NCI-H187 treated with DMSO at 0.1 percent for 48 hours (cell line): ENCODE data around the gene HNRNPC.

ENCODE experiments used
- DNase-seq: peaks from one replicate; lab custom pipeline; 2025; lab: John Stamatoyannopoulos, UW

The HNRNPC gene

DNA sequence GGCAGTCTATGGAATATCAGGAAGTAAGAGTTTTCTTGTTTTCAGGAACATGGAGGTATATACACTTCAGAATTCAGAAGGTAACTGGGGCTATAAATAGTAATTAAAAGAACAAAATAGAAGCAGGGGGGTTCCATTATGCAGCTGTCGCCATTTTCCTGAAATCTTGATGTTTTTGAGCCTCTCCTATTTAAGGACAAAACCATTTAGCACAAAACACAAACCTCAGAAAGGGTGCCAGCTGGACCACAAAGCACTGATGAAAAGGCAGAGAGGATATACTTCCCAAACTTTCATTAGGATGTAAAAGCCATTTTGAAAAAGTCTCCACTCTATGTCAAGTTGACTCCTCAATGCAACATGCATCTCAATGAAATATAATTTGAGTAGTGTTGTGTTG lies 59.2 kb downstream of the HNRNPC start:
- no peak for DNase-seq

DNA sequence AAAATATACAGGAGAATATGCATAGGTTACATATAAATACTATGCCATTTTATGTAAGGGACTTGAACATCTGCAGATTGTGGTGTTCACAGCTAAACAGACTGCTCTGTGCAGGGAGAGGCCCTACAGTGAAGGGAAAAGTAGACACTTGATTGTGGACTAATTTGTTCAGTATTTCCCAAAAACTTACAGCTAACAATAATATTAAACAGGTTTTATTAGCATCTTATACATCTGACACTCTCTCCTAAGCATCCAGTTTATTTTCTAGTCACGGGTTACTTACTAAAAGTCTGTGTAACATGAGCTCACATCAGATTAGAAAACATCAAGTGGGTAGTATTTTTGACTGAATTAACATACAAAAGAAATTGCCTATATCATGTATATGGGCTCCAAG lies 60.1 kb downstream of the HNRNPC start:
- no peak for DNase-seq

DNA sequence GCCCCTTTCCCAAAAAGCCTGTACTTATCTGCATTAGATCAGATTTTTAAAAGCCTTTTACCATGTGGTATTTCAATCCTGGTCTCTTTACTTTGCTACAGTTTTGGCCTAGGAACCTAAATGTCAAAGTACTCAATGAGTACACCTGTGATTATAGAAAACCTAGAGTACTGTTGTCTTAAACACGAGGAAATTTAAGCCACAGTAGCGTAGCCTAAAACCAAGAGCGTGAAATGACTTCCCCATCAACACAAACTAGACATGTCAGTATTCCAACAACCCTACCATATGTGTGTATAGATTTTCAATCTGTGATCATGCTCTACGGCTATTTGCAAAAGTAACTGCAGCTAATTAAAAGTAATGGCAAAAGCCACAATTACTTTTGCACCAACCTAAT lies 60.7 kb downstream of the HNRNPC start:
- no peak for DNase-seq

DNA sequence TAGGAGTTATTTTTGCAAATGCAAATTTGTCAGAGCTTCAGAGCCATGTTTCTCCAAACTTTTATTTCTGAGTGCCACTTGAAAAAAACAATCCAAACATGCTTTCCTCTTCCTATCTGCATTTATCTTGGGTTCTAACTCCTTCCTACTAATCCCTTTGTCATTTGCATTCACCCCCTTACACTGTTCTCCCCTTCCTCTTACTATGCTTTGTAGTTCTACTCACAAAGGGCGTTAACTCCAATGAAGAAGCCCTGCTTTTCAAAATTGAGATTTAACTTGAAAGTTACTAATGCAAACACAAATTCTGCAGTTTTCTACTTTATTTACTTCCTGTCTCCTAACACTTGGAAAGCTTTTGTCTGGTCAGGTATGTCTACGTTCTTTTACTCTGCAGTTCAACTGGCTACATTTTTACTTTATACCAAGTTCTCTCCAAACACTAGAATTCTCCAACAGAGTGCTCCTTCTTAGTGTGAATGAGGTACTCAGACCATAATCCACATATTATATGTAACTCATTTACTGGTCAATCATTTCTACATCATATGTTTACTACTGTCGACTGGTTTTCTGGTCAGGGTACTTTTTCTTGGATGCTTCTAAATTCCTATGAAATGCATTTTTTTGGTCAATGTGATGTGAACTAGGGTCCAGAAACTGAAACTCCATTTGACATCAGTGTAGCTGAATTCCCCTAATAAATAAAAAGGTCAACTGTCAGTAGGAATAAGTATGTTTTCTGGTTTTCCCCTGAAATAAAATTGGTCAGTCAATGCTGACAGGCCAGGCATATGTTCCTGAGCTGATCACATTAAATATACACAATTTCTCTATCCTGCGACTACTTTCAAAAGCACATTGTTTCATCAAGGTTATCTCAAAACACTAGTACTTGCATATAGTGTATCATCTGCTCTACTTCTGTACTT lies 62.2 kb downstream of the HNRNPC start:
- DNase-seq = no peak

DNA sequence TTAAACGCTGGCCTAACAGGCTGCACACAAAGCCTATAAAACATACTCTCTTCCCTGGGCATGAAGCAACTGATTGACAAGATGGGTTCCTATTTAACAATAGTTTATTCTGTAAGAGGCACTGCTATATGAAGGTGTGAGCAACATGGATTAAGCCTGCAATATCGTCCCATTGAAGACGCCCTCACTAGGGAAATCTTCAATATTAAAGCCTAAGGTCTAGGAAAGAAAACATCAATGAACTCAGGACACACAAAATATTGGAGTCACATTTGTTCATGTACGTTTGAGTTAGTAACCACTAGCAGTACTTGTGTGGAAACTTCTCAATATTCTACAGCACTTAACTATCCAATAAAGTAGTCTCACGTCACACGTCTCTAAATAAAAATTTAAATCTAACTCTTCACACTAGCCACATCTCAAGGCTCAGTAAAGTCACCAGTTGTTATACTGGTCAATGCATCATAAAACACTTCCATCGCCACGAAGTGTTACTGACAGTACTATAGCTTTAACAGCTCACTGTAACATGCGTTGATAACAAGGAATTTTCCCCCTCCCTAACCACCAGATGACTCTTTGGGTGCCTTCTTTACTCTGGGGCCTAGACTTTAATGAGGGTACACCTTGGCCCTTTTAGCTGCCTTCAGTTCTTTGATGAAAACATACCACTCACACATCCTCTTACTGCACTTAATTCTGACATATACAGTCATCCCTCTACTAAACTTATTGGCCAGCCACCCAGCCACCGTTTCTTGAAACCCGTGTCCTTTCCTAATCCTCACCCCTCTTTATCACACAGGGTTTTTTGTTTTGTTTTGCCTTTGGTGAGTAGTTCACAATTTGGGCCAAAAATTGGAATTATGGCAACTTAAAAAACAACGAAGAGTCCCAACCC lies 63.3 kb downstream of the HNRNPC start:
- DNase-seq = no peak

DNA sequence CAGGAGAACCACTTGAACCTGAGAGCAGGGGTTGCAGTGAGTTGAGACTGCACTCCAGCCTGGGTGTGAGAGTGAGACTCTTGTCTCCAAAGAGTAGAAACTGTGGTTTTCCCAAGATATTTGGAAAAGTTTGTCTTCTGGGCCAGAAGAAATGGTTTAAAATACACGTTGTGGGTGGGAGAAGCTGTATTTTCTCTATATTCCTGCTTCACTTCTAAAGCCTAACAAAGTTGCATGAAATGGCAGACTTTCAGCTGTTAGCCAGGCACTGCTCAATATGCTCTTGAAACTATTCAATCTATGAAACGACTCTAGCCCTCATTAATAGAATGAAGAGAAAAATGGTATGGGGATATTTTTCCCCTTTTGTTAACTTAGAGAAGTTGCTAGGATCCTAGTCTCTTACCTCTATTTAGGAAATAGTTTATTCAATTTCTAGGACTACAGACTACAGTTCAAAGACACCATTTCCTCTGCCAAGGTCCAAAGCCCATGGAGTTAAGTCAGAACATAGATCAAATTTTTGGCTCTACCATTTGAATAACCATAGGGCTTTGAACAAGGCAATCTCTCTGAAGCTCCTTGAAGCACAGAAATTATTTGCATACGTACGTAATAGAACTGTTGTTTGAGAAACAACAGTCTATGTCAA lies 64.1 kb downstream of the HNRNPC start:
- no peak for DNase-seq

DNA sequence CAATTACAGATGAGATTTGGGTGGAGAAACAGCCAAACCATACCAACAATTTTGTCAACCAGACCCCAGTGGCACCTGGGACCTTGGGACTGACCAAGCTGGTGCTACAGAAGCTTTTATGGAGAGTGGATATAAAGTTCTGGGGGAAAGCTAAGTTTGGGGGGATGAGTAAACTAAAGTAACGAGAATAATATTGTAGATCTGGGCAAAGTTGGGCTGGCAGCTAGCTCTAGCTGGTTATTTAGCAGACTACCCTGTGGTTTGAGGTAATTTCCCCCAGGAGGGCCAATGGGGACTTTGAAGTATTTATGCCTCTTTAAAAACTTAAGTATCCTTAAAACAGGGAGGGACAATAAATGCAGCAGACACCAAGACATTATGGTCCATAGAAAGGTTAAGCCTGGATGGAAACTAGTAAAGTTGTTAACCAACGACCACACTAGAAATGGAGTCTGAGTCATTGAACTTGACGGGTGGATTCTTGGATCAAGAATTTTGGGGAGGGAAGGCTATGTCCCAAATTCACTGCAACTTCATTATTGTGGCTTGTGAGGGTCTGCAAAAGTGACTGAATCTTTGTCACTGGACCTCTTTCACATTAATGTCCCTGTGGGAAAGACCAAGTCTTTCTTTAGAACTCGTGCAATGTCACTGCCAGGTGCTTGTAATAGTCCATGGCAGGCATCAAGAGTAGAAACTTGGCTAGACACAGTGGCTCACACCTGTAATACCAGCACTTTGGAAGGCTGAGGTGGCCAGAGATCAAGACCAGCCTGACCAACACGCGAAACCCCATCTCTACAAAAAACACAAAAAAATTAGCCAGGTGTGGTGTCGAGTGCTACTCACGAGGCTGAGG lies 64.8 kb downstream of the HNRNPC start:
- no peak for DNase-seq

DNA sequence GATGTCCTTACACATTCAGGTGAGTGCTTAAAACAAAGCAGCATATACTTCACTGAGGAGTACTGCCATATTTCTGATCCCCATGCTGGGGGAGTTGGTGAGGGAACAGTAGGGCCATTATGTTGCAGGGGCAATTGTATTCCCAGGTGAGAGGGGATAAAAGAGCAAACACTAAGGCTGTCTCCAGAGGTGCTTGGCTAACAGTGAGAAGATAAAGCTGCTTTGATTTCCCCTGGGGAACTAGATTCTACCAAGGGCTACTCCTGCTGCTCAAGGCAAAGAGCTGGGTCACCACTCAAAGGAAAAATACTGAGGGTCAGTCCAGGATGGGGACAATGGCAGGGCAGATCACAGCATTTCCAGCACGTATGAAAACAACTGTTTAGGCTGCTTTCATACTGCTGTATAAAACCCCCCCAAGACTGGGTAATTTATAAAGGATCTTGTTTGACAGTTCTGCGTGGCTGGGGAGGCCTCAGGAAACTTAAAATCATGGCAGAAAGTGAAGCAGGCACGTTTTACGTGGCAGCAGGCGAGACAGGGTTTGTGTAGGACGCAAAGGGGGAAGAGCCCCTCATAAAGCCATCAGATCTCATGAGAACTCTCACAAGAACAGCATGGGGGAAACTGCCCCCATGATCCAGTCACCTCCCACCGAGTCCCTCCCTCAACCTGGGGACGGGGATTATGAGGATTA lies 65.6 kb downstream of the HNRNPC start:
- DNase-seq = no peak

DNA sequence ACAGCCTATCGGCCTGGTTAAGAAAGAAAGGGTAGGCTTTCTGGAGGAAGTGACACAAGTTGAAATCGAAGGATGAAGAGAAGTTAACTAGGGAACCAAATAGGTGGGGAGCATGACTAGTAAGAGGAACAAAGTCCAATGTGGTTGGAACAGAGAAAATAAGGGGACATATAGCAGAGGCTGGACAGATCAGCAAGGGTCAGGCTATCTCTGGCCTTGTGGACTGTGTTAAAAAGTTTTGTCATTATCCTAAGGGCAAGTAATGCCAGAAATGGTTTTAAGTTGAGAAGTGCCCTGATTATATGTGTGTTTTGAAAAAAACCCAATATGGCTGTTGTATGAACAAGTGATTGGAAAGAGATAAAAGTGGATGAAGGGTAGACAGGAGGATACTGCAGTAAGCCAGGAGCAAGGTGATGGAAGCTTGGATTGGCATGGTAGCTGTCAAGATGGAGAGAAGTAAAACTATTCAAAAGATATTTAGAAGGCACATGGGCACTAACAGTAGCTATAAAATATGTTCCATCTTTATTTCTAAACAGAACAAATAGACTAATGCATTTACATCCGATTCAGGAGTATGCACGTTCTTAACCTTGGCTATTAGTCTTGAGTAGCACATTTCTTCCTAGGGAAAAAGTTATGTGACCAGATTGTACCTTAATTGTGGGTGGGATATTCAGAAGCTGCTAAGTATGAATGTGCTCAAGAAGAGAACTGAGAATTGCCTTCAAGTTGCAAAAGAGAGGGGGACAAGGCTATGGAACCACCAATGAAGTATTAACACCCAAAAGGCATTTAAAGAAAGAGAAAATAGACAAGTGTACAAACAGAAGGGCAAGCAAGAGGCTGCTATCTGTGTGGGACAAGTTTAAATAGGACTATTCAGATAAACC lies 66.5 kb downstream of the HNRNPC start:
- DNase-seq = no peak

DNA sequence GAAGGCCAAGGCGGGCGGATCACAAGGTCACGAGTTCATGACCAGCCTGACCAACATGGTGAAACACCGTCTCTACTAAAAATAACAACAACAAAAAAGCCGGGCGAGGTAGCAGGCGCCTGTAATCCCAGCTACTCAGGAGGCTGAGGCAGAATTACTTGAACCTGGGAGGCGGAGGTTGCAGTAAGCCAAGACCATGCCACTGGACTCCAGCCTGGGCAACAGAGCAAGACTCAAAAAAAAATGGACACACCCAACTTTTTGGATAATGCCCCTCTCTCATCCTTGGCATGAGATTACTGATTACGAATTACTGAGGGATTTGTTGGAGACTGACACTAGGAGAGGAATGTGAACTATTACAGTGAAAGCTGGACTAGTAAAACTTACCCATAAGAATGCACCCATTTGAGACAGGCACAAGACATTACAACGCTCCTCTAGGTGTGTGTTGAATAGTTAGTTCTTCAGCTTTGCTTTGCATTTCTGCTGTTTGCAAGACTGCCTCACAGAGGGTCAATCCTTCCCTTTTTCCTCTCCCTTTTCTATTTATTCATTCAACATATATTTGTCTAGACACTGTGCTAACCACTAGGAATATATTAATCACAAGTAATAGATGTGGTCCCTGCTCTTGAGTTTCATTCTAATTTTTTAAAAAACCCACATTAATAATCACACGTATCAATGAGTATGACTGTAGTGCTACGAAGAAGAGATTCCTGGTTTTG lies 67.3 kb downstream of the HNRNPC start:
- no peak for DNase-seq

DNA sequence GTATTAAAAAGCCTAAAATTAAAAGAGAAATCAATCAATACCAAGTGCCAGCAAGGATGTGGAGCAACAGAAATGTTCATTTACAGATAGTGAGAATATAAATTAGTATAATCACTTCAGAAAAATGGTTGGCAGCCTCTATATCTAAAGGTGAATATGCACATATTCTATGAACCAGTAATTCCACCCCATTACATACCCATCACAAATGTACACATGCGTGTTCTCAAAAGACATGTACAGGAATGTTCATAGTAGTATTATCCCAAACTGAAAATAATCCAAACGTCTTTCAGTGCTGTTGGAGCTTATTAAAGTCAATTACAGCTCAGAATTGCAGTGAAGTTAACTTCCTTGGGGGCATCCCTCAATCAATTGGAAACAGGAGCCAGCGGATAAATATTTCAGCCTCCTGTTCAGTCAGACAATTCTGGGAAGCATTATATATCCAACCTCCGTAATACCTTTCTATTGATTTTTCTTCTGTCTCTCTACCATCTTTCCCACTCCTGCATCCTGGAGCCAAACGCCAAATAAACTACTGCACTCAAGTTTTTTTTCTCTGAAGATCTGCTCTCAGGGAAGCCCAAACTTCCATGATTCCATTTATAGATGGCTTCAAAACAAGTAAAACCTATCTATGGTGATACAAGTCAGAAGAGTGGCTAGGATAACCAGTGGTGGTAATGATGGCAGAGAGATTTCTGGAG lies 68.3 kb downstream of the HNRNPC start:
- no peak for DNase-seq

DNA sequence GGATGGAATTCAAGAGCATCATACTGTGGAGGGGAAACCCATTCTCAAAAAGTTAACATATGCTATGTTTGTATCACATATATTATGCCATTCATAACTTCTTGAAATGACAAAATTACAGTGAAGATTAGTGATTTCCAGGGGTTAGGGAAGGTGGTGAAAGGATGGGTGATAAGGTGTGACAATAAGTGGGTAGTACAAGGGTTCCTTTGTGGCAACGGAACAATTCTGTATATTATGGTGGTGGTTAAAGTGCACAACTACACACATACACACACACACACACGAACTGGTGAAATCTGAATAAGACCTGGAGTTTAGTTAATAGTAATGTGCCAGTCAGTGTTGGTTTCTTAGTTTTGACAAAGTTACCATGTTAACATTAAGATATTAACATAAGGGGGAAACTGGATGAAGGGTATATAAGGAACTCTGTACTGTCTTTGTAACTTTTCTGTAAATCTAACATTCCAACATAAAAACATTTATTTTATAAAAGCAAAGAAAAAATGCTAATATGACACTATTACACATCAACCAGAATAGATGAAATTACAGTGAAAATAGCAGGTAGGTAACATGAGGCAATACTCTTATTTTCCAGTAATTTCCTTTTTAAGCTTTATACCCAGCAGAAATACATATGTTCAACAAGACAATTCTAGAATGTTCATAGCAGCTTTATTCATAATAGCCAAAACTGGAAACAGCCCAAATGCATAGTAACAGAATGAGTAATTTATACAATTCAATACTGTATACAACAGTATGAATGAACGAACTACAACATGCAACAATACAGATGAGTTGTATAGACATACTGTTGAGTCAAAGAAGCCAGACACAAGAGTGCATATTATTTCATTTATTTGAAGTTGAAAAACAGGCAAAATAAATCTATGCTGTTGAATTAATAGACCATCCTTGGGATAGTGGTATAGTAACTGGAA lies 69.4 kb downstream of the HNRNPC start:
- no peak for DNase-seq

DNA sequence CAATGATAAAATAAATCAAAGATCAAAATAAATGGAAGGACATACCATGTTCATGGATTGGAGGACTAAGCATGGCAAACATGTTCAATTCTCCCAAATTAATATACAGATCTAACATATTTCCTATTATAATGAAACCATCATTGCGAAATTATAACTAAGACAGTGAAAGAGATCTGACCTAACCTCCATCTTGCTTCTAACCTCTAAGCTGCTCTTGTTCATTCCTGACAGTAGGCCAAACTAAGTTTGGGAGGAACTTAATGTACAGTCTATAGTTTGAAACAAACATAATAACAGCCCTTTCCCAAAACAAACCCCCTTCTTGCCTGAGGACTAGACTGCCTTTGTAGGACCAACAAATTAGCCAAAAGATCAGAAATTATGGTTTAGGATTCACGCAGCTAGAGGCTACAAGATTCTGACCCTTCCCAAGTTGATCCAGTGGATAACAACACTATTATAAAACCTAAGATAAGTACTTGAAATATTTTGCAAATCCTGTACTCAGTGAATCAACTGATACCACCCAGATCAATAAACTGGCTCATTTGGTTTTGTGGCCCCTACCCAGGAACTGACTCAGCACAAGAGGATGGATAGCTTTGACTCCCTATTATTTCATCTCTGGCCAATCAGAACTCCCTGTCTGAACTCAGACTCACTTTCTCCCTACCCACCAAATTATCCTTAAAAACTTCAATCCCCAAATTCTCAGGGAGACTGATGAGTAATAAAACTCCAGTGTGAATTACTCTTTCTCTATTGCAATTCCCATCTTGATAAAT lies 71.6 kb downstream of the HNRNPC start:
- DNase-seq = no peak

DNA sequence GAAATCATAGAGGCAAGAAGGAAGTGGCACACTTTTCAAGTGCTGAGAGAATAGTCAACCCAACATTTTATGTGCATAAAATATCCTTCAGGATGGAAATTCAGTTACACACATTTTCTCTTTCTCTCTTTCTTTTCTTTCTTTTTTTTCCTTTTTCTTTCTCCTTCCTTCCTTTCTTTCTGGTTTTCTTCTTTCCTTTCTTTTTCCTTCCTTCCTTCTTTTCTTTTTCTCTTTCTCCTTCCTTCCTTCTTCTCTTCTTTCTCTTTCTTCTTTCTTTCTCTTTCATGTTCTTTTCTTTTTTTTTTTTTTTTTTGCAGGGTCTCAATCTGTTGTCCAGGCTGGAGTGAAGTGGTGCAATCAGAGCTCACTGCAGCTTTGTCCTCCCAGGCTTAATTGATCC lies 74.6 kb downstream of the HNRNPC start:
- DNase-seq = no peak

DNA sequence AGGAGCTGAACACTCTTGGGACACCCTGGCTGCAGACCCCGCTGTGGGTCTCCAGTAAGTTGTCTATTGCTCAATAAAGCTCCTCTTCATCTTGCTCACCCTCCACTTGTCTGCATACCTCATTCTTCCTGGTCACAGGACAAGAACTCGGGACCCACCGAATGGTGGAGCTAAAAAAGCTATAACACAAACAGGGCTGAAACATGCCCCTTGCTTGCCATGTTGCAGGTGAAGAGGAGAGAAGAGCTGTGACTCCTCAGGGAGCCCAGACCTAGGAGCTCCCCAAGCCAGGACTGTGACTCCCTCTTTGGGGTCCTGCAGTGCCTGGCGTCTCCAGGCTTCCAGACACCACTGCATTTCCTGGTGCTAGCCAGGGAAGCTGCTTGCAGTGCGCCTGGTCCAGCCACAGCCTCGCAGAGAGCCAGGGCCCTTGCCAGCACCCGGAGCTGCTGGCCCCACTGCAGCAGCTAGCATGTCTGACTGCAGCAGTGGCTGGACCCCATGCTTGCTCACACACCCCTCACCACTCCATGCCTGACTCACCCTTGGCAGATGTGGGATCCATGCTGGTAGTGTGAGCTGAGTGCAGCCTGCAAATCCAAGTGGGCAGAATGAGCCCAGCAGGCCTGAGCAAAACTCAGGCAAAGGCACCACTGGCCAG lies 76.2 kb downstream of the HNRNPC start:
- DNase-seq = no peak

DNA sequence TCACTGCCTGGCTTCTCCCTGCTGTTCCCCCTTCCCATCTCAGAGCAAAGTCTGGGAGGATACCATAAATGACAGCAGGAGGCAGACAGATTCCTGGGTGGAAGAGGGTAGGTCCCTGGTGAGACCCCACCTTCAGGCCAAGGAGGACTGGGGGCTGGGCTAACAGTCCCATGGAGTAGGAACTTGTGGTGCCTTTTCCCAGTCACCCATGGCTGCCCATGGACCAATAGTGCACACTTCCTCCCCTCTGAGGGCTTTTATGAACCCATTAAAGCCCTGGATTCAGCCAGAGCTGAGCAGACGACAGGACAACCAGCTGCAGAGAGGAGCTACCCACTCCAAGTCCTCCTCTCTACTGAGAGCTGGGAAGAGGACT lies 76.8 kb downstream of the HNRNPC start:
- no peak for DNase-seq
